GM18505 (cell line): Measurements from ENCODE around the gene OTOP3.
"Not testable (repeated sequence)": the region's sequence is repeated elsewhere in the genome, so short reads cannot be mapped to it uniquely, and the experiment has no call there.

Experiments
- ATAC-seq: cut with Tn5 transposase; IDR thresholded peaks from one replicate; pipeline ENCODE4 v1.9.1; 2021; ENCODE audit not compliant: unreplicated experiment
- POLR2A ChIP-seq: IDR thresholded peaks from 4 replicates; pipeline ENCODE4 v1.6.1; 2011; ENCODE audit warnings: borderline replicate concordance; ENCODE audit not compliant: insufficient read depth, insufficient read length; ENCODE audit errors: extremely low read depth

Gene OTOP3

DNA sequence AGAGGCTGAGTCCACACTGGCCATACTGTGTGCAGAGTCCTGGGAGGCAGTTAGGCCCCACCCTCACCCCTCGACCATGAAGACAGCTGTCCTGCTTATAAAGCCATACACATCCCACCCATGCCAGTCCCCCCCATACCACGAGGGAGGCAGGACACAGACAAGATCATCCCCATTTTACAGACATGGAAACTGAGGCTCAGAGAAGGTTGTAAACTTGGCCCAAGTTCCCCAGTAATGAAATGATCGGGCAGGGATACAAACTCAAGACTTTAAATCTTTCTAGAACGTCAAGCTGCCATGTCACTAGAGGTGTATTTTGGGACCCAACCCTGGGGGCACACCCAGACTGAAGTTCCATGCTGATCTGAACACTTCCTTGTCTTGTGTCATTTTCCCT is 20.4 kb downstream of the OTOP3 start:
- ATAC-seq = no peak
- no peak for TF ChIP-seq POLR2A

DNA sequence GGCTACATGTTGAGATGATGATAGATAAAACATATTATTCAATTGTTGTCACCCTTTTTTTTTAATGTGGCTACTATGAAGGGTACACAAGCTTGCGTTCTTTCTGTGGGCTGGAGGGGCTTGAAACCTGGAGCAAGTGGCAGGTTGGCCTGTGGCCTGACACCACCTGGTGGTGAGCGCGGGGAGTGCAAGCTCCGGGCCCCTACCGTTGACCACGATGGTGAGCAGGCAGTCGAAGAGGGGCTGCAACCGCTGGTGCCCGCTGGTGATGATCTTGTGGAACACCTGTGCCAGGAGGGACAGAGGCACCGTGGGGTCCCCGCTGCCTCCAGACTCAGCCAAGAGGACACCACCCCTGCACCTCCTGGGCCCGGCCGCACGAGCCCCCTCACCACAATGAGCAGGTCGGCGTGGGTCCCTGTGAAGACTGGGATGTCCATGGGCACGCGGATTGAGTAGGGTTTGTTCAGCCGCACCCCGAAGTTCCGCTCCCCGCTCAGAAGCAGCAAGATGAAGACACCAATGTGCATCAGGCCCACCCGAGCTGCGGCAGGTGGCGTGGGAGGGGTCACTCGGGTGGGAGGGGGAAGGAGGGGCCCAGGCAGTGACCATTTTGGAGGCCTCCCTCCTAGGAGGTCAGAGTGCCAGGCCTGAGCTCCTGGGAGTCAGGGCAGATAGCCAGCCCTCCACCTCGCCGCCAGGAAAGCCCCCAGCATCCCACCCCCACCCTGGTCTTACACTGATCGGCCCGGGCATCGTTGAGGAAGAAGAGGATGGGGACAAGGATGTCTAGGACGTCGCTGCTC is 22.4 kb downstream of the OTOP3 start:
- ATAC-seq = no peak
- TF ChIP-seq POLR2A = no peak

DNA sequence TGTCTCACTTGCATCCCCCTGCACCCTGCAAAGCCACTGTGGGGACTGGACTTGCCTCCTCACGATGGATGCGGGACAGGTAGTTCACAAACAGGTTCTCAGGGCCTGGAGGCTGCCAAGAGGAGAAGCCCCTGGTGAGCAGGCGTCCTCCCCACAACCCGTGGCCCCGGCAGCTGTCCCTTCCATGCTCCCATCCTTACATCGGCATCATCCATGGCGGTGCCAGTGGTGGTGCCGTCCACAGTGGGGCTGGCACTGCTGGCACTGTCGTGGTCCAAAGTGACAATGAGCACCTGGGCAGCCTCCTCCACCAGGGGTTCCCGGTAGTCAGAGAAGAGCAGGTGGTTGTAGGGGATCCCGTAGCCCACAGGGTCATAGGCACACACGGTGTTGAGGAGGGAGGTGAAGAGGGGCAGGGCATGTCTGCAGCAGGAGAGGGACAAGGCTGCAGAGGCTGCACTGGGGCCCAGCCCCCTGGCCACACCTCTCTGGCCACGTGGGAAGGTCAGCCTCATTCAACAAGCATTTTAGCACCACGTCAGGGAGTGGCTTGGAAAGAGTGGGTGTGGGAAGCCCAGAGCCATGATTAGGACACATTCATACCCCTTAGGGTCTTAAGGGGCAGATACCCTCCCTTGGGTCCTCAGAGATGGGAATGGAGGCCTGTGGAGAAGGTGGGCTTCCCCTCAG is 24.3 kb downstream of the OTOP3 start:
- TF ChIP-seq POLR2A = no peak
- no peak for ATAC-seq

DNA sequence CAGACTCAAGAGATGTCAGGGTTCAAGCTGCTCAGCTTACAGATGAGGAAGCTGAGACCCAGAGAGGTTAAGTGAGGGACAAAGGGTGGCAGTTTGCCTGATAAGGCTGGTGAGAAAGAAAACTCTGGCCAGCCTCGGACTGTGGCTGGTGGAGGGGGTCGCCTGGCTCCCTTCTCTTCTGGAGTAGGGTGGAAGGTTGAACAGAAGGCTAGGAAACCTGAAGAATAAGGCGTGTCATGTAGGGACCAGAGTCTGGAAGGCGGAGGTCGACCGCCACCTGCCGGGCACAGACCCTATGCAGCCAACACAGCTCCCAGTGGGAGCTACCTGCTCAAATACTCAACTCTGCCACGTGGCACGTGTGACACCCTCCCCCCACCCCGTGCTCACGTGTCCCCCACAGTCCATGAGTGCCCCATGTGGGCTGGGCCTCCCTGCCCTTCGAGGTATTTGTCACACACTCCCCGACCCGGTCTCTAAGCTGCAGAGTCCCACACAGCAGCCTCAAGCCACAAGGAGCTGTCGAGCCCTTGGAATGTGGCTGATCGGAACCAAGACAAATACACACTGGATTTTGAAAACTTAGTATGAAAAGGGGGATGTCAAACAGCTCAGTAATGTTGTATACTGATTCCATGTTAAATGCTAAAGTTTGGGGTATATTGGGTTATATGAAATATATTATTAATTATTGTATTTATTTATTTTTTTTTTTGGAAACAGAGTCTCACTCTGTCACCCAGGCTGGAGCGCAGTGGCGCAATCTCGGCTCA is 25.1 kb downstream of the OTOP3 start:
- TF ChIP-seq POLR2A = no peak
- ATAC-seq = no peak

DNA sequence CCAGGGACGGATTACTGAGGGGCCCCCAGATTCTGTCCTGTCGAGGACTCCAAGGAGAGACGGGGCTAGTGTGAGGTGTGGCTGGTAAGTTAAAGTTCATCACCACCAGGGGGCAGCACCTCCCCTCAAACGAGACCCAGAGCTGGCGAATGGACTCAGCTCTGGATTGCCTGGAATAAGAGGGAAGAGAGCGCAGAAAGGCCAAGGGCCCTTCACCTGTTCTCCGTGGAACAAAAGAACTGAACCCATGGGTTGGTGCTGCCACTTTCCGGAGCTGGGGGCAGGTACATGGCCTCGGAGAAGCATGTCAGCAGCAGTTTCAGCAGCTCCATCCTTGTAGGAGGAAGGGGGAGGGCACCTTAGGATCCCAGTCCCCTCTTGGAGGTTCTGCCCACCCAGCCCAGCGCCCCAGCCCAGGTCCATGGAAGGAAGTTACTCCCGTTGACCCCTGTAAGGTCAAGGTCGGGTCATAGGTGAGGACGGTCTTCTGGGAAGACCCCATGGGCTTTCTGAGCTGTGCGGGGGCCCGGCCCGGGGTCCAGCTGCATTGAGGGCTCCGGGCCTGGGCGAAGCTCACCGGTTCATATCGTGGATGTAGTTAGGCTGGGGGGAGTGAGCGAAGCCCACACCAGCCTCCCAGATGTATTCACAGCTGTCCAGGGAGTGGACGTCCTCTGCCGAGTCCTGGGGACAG is 26.1 kb downstream of the OTOP3 start:
- no peak for ATAC-seq
- TF ChIP-seq POLR2A = no peak

DNA sequence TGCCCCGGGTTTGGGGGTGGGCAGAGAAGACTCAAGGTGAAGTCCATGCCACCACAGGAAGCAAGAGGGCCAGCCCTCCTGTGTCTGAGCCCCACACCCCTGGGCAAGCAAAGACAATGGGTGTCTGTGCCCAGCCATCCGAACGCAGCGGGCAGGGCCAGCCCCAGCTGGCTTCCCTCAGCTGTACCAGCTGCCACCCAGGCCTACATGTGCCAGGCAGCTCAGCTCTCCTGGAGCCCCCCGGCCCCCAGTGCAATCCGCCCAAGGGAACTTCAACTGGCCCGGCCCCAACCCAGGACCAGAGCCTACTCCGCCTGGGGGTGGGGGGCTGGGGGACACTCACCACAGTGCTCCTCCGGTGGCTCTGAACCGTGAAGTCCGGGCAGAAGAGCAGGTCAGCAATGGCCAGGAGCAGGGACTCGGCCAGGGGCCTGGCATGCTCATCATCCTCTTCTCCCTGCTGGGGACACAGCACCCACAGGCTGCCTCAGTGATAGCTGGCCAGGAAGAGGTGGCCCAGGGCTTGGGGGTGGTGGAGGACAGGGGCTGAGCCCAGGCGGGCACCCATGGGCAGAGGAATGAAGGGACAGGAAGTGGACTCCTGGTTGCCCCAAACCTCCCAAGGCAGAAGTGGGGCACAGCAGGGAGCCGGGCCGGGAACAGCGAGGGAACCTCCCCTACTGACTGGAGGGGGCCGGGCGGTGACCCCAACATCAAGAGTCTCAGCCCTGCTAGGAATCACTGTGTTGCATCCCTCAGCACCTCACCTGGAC is 27.1 kb downstream of the OTOP3 start:
- no peak for TF ChIP-seq POLR2A
- ATAC-seq = no peak

DNA sequence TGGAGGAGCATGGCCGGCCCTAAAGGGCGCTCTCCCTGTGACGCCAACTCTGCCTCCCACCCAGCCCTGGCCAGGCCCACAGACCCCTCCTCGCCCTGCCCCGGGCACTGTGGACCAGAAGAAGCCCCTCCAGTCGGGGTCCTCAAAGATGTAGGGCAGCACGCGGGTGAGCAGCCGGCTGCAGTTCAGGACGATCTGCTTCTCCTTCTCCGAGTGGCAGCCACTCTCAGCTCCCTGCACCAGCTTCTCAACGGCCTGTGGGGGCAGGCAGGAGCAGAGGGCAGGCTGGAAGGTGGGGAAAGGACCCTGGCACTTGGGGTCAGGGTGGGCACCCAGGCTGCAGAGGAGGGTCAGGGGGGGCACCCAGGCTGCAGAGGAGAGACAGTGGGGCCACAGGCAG is 28.0 kb downstream of the OTOP3 start:
- ATAC-seq = no peak
- TF ChIP-seq POLR2A = no peak

DNA sequence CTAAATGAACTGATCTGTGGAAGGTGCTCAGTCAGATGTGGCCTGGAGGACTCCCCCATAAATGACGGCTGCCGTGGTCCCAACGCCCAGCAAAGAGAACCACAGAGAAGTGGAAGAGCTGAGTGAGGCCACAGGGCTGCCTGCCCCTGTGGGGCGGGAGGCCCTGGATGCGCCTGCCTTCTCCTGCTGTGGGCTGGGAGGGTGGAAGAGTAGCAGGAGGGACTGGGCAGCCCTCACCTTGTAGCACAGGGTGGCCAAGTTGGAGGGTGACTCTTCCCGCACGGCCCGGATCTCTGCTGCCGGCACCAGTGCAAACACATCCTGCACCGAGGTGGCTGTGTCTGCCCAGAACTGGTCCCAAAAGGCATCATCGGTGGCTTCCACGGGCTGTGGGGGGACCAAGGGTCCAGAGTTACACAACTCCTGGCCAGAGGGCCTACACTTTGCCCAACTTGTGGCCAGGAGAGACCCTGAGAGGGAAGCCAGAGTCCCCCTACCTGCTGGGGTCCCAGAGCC is 28.6 kb downstream of the OTOP3 start:
- no peak for ATAC-seq
- TF ChIP-seq POLR2A = no peak

DNA sequence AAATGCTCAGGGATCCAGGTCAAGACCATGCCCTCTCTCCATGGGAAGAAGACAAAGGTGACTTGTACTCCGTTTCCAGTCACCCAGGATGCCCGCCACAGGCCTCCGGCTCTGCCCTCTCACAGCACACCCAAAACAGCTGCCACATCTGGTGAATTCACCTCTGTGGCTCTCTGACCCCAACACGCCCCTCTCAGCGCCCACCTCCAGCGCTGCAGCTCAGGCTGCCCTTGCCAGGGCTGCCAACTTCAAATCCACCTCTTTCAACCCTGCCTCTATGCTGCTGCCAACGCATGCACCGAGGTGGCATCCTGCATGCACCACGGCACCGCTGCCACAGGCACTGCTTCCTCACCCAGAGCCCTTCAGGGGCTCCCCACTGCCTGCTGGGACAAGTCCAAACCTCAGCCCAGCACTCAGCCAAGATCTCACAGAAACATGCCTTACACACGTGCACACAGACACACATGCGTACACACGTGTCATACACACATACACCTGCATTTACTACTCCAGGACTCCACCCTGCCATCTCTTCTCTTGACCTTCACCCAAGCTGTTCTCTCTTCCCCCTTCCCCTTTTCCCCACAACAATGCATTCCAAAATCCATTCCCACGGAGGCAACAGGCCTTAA is 29.4 kb downstream of the OTOP3 start:
- ATAC-seq = no peak
- no peak for TF ChIP-seq POLR2A

DNA sequence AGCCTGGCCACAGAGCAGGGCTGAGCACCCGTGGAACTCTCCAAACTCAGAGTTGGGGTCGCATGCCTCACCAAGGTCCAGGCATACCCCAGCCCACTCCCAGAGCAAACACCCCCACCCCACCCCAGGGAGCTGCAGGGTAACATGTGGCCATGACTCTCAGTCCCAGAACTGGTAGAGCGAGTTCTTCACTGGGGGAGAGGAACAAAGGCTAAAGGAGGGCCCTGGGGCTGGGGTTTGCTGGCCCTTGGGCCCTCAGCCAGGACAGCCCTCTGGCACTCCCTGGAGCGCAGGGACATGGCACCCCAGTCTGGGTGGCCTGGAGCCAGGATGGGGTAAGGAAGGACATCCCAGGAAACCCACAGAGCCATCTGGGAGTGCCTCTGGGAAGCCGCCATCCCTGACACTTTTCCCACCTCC is 32.7 kb downstream of the OTOP3 start:
- ATAC-seq = no peak
- no peak for TF ChIP-seq POLR2A

DNA sequence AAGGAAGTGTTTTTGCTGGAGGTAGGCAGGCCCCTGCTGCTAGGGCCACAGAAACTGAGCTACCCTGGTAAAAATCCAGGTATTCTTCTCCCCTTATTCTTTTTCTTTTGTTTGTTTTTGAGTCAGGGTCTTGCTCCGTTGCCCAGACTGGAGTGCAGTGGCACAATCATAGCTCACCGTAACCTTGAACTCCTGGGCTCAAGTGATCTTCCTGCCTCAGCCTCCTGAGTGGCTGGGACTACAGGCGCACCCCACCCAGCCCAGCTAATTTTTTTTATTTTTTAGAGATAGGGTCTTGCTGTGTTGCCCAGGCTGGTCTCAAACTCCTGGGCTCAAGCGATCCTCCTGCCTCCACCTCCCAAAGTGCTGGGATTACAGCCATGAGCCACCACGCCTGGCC is 33.8 kb downstream of the OTOP3 start:
- not testable (repeated sequence) for ATAC-seq

DNA sequence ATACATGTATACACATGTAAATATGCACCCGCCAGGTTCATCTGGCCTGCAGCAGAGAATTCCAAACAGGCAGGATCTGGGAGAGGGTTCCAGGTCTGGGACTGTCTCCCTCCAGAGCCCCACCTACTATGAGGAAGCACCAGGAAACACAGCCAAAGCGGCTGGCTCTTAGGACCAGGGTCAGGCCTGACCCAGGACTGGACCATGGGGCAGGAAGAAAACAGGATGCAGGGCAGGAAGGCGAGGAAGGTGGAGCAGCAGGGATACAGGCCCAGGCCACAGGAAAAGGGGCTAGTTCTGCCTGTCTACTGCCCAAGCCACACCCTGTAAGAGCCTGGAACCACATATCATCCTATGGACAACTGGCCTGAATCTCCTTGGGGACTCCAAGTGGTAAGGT is 34.7 kb downstream of the OTOP3 start:
- ATAC-seq = no peak
- no peak for TF ChIP-seq POLR2A
